ENCODE measurements around the gene MTMR11. TPM values are rescaled to one million over a fixed set of nuclear protein-coding genes. Genes with fewer than 3 reads are reported as not detected.
"Not testable (repeated sequence)": the region's sequence is repeated elsewhere in the genome, so short reads cannot be mapped to it uniquely, and the experiment has no call there.

The MTMR11 gene
- total RNA-seq, 2 donors from 2014 or later = 4.7 to 6.6 TPM

DNA sequence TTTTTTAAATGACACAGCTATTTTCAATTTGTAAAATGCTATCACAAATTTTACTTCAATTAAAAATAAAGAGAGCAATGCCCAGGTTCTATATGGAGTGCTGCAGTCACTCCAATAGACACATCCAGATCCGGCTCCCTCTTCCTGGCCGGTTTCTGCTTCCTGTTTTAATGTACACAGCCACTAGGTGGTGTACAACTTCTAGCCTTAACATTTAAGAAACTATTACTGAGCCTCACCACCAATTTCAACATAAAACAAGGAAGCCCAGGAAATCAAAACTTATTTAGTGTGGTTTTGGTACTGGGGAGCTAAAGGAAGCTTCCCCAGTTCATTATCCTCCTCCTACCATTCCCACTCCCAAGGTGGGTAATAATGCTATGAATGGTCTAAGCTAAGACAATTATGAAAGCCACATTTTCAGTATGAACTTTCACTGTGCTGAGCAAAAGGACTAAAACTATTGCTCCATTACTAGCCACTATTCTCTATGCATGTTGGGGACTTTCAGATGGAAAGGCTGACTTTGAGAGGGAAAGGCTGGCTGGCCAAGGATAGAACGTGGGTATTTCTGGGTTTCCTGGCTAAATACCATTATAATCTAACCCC lies 25.5 kb upstream of the MTMR11 start:
- peaks cover 29% of the 10 kb centered on the region for H3K9me3 ChIP-seq (ENCODE audit: control insufficient read depth, low read length)
- H3K36me3 ChIP-seq (ENCODE audit: control insufficient read depth, insufficient read depth, low read length) = peaks cover 81% of the 10 kb centered on the region
- H3K27ac ChIP-seq (ENCODE audit: low read depth, low read length) = no peak overlapping the region
- no peaks in the 10 kb centered on the region for H3K4me1 ChIP-seq (ENCODE audit: control insufficient read depth, insufficient read depth, low read length)
- 60 to 77% methylated on average over 1 to 3 of the region's 3 CpGs for WGBS, 2 experiments (ENCODE audit: insufficient coverage in 1 of 2, insufficient read length in 1 of 2)
- no peaks in the 10 kb centered on the region for H3K4me1 Mint-ChIP-seq
- no peak overlapping the region for H3K4me3 Mint-ChIP-seq
- DNase-seq = peak; percentile 78
- H3K27ac Mint-ChIP-seq = no peak overlapping the region
- H3K27me3 ChIP-seq (ENCODE audit: control insufficient read depth, insufficient read depth, low read length, poor library complexity, severe bottlenecking) = no peaks in the 10 kb centered on the region
- peaks cover 82% of the 10 kb centered on the region for H3K36me3 Mint-ChIP-seq (ENCODE audit: low read depth)
- TF ChIP-seq, protein P1, sequence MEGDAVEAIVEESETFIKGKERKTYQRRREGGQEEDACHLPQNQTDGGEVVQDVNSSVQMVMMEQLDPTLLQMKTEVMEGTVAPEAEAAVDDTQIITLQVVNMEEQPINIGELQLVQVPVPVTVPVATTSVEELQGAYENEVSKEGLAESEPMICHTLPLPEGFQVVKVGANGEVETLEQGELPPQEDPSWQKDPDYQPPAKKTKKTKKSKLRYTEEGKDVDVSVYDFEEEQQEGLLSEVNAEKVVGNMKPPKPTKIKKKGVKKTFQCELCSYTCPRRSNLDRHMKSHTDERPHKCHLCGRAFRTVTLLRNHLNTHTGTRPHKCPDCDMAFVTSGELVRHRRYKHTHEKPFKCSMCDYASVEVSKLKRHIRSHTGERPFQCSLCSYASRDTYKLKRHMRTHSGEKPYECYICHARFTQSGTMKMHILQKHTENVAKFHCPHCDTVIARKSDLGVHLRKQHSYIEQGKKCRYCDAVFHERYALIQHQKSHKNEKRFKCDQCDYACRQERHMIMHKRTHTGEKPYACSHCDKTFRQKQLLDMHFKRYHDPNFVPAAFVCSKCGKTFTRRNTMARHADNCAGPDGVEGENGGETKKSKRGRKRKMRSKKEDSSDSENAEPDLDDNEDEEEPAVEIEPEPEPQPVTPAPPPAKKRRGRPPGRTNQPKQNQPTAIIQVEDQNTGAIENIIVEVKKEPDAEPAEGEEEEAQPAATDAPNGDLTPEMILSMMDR (conservative IDR thresholded peaks at IDR 0.05) = peak; percentile 86
- H3K9ac ChIP-seq (ENCODE audit: extremely low read depth, low read length, poor library complexity, severe bottlenecking) = no peak overlapping the region
- H3K9me3 Mint-ChIP-seq = peaks cover 28% of the 10 kb centered on the region
- no peak overlapping the region for H3K4me3 ChIP-seq (ENCODE audit: low read length)
- H3K27me3 Mint-ChIP-seq (ENCODE audit: insufficient read depth) = no peaks in the 10 kb centered on the region

DNA sequence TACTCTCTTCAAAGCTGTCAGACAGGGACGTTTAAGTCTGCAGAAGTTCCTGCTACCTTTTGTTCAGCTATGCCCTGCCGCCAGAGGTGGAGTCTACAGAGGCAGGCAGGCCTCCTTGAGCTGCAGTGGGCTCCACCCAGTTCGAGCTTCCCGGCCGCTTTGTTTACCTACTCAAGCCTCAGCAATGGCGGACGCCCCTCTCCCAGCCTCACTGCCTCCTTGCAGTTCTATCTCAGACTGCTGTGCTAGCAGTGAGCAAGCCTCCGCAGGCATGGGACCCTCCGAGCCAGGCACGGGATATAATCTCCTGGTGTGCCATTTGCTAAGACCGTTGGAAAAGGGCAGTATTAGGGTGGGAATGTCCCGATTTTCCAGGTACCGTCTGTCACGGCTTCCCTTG lies 20.9 kb upstream of the MTMR11 start:
- 93 to 96% methylated on average over 13 to 14 of the region's 14 CpGs for WGBS, 2 experiments (ENCODE audit: insufficient coverage in 1 of 2, insufficient read length in 1 of 2)
- not testable (repeated sequence) for H3K27me3 Mint-ChIP-seq (ENCODE audit: insufficient read depth); H3K9ac ChIP-seq (ENCODE audit: extremely low read depth, low read length, poor library complexity, severe bottlenecking); H3K4me1 Mint-ChIP-seq; DNase-seq; H3K4me1 ChIP-seq (ENCODE audit: control insufficient read depth, insufficient read depth, low read length); H3K27ac ChIP-seq (ENCODE audit: low read depth, low read length); H3K27me3 ChIP-seq (ENCODE audit: control insufficient read depth, insufficient read depth, low read length, poor library complexity, severe bottlenecking); H3K4me3 ChIP-seq (ENCODE audit: low read length); H3K4me3 Mint-ChIP-seq; H3K27ac Mint-ChIP-seq
- Mint-ChIP-seq H3K36me3 (ENCODE audit: low read depth) (peaks cover 86% of the 10 kb centered on the region), H3K9me3 (peaks cover 64% of the 10 kb centered on the region)
- peaks cover 30% of the 10 kb centered on the region for H3K9me3 ChIP-seq (ENCODE audit: control insufficient read depth, low read length)
- H3K36me3 ChIP-seq (ENCODE audit: control insufficient read depth, insufficient read depth, low read length) = peaks cover 52% of the 10 kb centered on the region

DNA sequence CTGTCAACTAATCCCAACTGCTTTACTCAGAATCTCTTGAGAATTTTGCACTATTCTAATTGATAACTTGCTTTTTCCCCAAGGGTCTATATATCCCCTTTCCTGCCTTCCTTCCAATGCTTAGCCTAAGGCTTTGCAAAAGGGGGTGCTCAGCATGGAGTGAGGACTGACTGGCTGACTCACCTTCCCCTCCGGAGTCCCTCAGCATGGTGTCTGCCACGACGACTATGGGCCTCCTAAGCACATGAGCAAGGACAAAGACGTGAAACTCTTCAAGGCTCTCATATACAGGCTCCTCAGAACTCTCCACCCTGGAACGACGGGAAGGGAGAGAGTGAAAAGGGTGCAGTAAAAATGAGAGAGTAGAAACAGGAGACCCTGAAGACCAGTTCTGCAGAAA lies 13.2 kb upstream of the MTMR11 start:
- H3K27ac ChIP-seq (ENCODE audit: low read depth, low read length) = no peak overlapping the region
- Mint-ChIP-seq H3K36me3 (ENCODE audit: low read depth) (peaks cover 68% of the 10 kb centered on the region), H3K27ac (no peak overlapping the region), H3K27me3 (ENCODE audit: insufficient read depth) (no peaks in the 10 kb centered on the region), H3K9me3 (peaks cover 17% of the 10 kb centered on the region), H3K4me1 (no peaks in the 10 kb centered on the region), H3K4me3 (no peak overlapping the region)
- no peaks in the 10 kb centered on the region for H3K4me1 ChIP-seq (ENCODE audit: control insufficient read depth, insufficient read depth, low read length)
- H3K36me3 ChIP-seq (ENCODE audit: control insufficient read depth, insufficient read depth, low read length) = peaks cover 53% of the 10 kb centered on the region
- no peak for DNase-seq
- H3K4me3 ChIP-seq (ENCODE audit: low read length) = no peak overlapping the region
- H3K9me3 ChIP-seq (ENCODE audit: control insufficient read depth, low read length) = no peaks in the 10 kb centered on the region
- H3K27me3 ChIP-seq (ENCODE audit: control insufficient read depth, insufficient read depth, low read length, poor library complexity, severe bottlenecking) = no peaks in the 10 kb centered on the region
- TF ChIP-seq, protein P1 (conservative IDR thresholded peaks at IDR 0.05) = no peak
- 73 to 80% methylated on average over 3 to 6 of the region's 6 CpGs for WGBS, 2 experiments (ENCODE audit: insufficient coverage in 1 of 2, insufficient read length in 1 of 2)
- no peak overlapping the region for H3K9ac ChIP-seq (ENCODE audit: extremely low read depth, low read length, poor library complexity, severe bottlenecking)

DNA sequence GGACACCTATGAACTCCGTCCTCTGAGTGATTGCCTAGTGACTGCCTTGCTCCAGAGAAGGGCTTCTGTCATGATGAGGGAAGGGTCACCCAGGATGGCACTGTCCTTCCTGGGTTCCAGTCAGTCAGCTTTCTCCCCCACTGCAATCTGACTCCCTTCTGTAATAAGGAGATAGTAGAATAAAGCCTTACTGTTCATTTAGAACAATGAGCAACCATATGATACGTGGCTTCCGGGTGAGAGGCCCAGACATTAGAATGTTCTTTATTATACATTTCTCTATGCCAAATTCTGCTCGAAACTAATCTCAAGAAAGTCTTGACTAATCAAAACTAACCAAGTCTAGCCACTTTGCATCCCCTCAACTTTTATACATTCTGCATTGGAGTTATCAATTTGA lies 8.5 kb upstream of the MTMR11 start:
- Mint-ChIP-seq H3K4me1 (peaks cover 15% of the 10 kb centered on the region), H3K36me3 (ENCODE audit: low read depth) (peaks cover 52% of the 10 kb centered on the region), H3K4me3 (no peak overlapping the region), H3K9me3 (no peaks in the 10 kb centered on the region), H3K27me3 (ENCODE audit: insufficient read depth) (no peaks in the 10 kb centered on the region), H3K27ac (no peak overlapping the region)
- WGBS, 2 experiments (ENCODE audit: insufficient coverage in 1 of 2, insufficient read length in 1 of 2) = 93 to 95% methylated on average over 4 of the region's 4 CpGs
- no peak overlapping the region for H3K9ac ChIP-seq (ENCODE audit: extremely low read depth, low read length, poor library complexity, severe bottlenecking)
- no peaks in the 10 kb centered on the region for H3K9me3 ChIP-seq (ENCODE audit: control insufficient read depth, low read length)
- H3K36me3 ChIP-seq (ENCODE audit: control insufficient read depth, insufficient read depth, low read length) = peaks cover 51% of the 10 kb centered on the region
- no peaks in the 10 kb centered on the region for H3K27me3 ChIP-seq (ENCODE audit: control insufficient read depth, insufficient read depth, low read length, poor library complexity, severe bottlenecking)
- no peak overlapping the region for H3K27ac ChIP-seq (ENCODE audit: low read depth, low read length)
- TF ChIP-seq, protein P1 (conservative IDR thresholded peaks at IDR 0.05) = no peak
- DNase-seq = no peak
- H3K4me1 ChIP-seq (ENCODE audit: control insufficient read depth, insufficient read depth, low read length) = no peaks in the 10 kb centered on the region
- H3K4me3 ChIP-seq (ENCODE audit: low read length) = no peak overlapping the region
